Liver (tissue), 3 donors: ENCODE measurements around the gene TMEM254.
"Not testable (repeated sequence)": the region's sequence is repeated elsewhere in the genome, so short reads cannot be mapped to it uniquely, and the experiment has no call there.

ENCODE experiments used
- CTCF ChIP-seq: fragments of 150-350 bp; IDR thresholded peaks from 2 replicates; pipeline ENCODE4 v1.5.1; 2017; ENCODE audit warnings: improper control_type of control experiment, low read depth, low read length; ENCODE audit not compliant: missing input control
- EGR1 ChIP-seq, 2 donors: IDR thresholded peaks; 2 replicates each; pipeline ENCODE4 v1.6.1; 2016 to 2018; ENCODE audit warnings: antibody characterized with exemption in 2 of 2, low read depth in 2 of 2
- FOXA2 ChIP-seq: IDR thresholded peaks from 2 replicates; pipeline ENCODE4 v1.6.1; 2016; ENCODE audit warnings: antibody characterized with exemption
- GABPA ChIP-seq, 2 donors: IDR thresholded peaks in 1 of 2; conservative IDR thresholded peaks in 1 of 2; 2 replicates each; pipeline ENCODE4 v1.6.1; 2016; ENCODE audit warnings: antibody characterized with exemption in 2 of 2, mild to moderate bottlenecking in 1 of 2, moderate library complexity in 1 of 2
- HNF4A ChIP-seq, 2 donors: conservative IDR thresholded peaks; 2 replicates each; pipeline ENCODE4 v1.6.1; 2016; ENCODE audit warnings: antibody characterized with exemption in 2 of 2, mild to moderate bottlenecking in 2 of 2
- JUND ChIP-seq, 2 donors: IDR thresholded peaks; 2 replicates each; pipeline ENCODE4 v1.6.1; 2016; ENCODE audit warnings: antibody characterized with exemption in 2 of 2
- NR2F2 ChIP-seq: IDR thresholded peaks from 2 replicates; pipeline ENCODE4 v1.6.1; 2016; ENCODE audit warnings: antibody characterized with exemption
- RAD21 ChIP-seq, 2 donors: IDR thresholded peaks; 2 replicates each; pipeline ENCODE4 v1.6.1; 2016; ENCODE audit warnings: antibody characterized with exemption in 2 of 2, mild to moderate bottlenecking in 2 of 2
- REST ChIP-seq: IDR thresholded peaks from 2 replicates; pipeline ENCODE4 v1.6.1; 2016; ENCODE audit warnings: antibody characterized with exemption, mild to moderate bottlenecking
- TAF1 ChIP-seq: conservative IDR thresholded peaks from 2 replicates; pipeline ENCODE4 v1.6.1; 2016; ENCODE audit warnings: antibody characterized with exemption, mild to moderate bottlenecking
- YY1 ChIP-seq: IDR thresholded peaks from 2 replicates; pipeline ENCODE4 v1.6.1; 2016; ENCODE audit warnings: antibody characterized with exemption, mild to moderate bottlenecking
- TF ChIP-seq, protein P1 (sequence below): IDR thresholded peaks from 2 replicates; pipeline ENCODE4 v1.6.1; 2016; ENCODE audit warnings: antibody characterized with exemption
- TF ChIP-seq, protein P2 (sequence below): IDR thresholded peaks from 2 replicates; pipeline ENCODE4 v1.6.1; 2016; ENCODE audit warnings: antibody characterized with exemption
- TF ChIP-seq, protein P3 (sequence below): IDR thresholded peaks from 2 replicates; pipeline ENCODE4 v1.6.1; 2016; ENCODE audit warnings: antibody characterized with exemption
- donor health status: healthy.
- donor health status: healthy.

DNA sequence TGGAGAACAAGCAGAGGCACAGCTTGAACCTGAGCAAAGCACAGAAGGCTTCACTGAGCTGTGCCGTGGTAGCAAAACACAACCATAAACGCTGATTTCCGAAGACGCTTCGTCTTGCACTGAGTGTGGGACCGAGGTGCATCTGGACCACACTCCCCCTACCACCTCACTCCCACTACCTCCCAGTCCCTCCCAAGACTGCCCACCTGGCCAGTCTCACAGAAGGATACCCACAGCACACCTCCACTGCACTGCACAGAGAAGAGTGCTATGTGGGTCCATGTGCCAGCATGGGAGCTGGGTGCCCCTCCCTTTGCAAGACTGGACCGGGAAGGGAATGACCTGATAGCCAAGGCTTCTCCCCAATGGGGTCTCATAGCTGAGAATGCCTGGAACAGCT is 40.2 kb upstream of the TMEM254 start:
- not testable (repeated sequence) for TF ChIP-seq FOXA2; CTCF; HNF4A (conservative IDR thresholded peaks at IDR 0.05); TAF1; RAD21 (IDR thresholded peaks at IDR 0.05); REST; YY1; GABPA (IDR thresholded peaks at IDR 0.05 in 1 of 2, conservative IDR thresholded peaks at IDR 0.05 in 1 of 2); NR2F2; JUND (IDR thresholded peaks at IDR 0.05); EGR1 (IDR thresholded peaks at IDR 0.05; ENCODE audit: low read depth in 2 of 2)
- TF ChIP-seq, protein P1, sequence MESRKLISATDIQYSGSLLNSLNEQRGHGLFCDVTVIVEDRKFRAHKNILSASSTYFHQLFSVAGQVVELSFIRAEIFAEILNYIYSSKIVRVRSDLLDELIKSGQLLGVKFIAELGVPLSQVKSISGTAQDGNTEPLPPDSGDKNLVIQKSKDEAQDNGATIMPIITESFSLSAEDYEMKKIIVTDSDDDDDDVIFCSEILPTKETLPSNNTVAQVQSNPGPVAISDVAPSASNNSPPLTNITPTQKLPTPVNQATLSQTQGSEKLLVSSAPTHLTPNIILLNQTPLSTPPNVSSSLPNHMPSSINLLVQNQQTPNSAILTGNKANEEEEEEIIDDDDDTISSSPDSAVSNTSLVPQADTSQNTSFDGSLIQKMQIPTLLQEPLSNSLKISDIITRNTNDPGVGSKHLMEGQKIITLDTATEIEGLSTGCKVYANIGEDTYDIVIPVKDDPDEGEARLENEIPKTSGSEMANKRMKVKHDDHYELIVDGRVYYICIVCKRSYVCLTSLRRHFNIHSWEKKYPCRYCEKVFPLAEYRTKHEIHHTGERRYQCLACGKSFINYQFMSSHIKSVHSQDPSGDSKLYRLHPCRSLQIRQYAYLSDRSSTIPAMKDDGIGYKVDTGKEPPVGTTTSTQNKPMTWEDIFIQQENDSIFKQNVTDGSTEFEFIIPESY: not testable (repeated sequence)
- TF ChIP-seq, protein P2, sequence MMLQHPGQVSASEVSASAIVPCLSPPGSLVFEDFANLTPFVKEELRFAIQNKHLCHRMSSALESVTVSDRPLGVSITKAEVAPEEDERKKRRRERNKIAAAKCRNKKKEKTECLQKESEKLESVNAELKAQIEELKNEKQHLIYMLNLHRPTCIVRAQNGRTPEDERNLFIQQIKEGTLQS: not testable (repeated sequence)
- TF ChIP-seq, protein P3, sequence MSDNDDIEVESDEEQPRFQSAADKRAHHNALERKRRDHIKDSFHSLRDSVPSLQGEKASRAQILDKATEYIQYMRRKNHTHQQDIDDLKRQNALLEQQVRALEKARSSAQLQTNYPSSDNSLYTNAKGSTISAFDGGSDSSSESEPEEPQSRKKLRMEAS: not testable (repeated sequence)
